Gastroesophageal sphincter (tissue), 4 donors: ENCODE data around the gene RNF141. TPM values are rescaled to one million over a fixed set of nuclear protein-coding genes. Genes with fewer than 3 reads are reported as not detected.

Experiments used
- ATAC-seq: fragments of 150-250 bp; one replicate; pipeline ENCODE4 v1.9.1; 2016; ENCODE audit warnings: mild to moderate bottlenecking, moderate library complexity
- H3K27ac ChIP-seq, 4 donors: fragments of 200-600 bp; sonication (generic) in 3 of 4; 1 replicate in 3 of 4; 2 replicates in 1 of 4; pipeline ENCODE4 v1.5.1; 2016 to 2019
- H3K27me3 ChIP-seq: fragments of 200-600 bp; sonication (generic); one replicate; pipeline ENCODE4 v1.5.1; 2019
- H3K36me3 ChIP-seq, 2 donors: fragments of 200-600 bp; sonication (generic); one replicate each; pipeline ENCODE4 v1.5.1; 2019; ENCODE audit warnings: control low read depth in 1 of 2
- H3K4me1 ChIP-seq, 3 donors: fragments of 200-600 bp; sonication (generic); 1 replicate in 2 of 3; 2 replicates in 1 of 3; pipeline ENCODE4 v1.5.1; 2016 to 2019; ENCODE audit warnings: control low read depth in 2 of 3
- H3K4me3 ChIP-seq, 2 donors: fragments of 200-600 bp; sonication (generic); one replicate each; pipeline ENCODE4 v1.5.1; 2019; ENCODE audit warnings: mild to moderate bottlenecking in 1 of 2, moderate library complexity in 1 of 2
- H3K9me3 ChIP-seq, 3 donors: fragments of 200-600 bp; sonication (generic); one replicate each; pipeline ENCODE4 v1.5.1; 2017 to 2019; ENCODE audit warnings: control low read depth in 2 of 3
- CTCF ChIP-seq, 4 experiments: fragments of 200-600 bp in 2 of 4; fragments of 450-650 bp in 2 of 4; sonication (generic) in 1 of 4; IDR thresholded peaks; one replicate each; pipeline ENCODE4 v1.5.1; 2017 to 2019; ENCODE audit warnings: antibody characterized with exemption in 4 of 4, mild to moderate bottlenecking in 2 of 4, moderate library complexity in 2 of 4
- EP300 ChIP-seq: sonication (generic); formaldehyde crosslinking; IDR thresholded peaks from one replicate; pipeline ENCODE4 v1.6.1; 2017; ENCODE audit warnings: antibody characterized with exemption, mild to moderate bottlenecking
- POLR2A ChIP-seq, 2 donors: fragments of 450-650 bp; IDR thresholded peaks; one replicate each; pipeline ENCODE4 v1.6.1; 2017; ENCODE audit warnings: antibody characterized with exemption in 2 of 2, mild to moderate bottlenecking in 2 of 2, moderate library complexity in 1 of 2
- POLR2AphosphoS5 ChIP-seq: sonication (generic); formaldehyde crosslinking; IDR thresholded peaks from one replicate; pipeline ENCODE4 v1.6.1; 2017; ENCODE audit warnings: antibody characterized with exemption
- WGBS, 2 donors: methylation state at CpG; one replicate each; pipeline ENCODE4 v1.1.5; 2018; ENCODE audit warnings: low coverage in 1 of 2; 5-methylcytosine and 5-hydroxymethylcytosine counted together
- total RNA-seq, 4 donors: library from RNA; depleted of rRNA; stranded (reverse); fragments of >200 nt; gene quantifications; one replicate each; pipeline ENCODE4 v1.1.0, GENCODE V29; 2016

Gene RNF141
- total RNA-seq, 4 donors from 2014 or later, result 28.4 to 44.8 (median 38.1) TPM

- H3K27ac ChIP-seq, result no peak overlapping the region
- no peak overlapping the region for H3K4me3 ChIP-seq
- peaks cover 0 to 5% of the 10 kb centered on the region in 2 donors for H3K36me3 ChIP-seq
- H3K9me3 ChIP-seq, result no peaks in the 10 kb centered on the region
- H3K4me1 ChIP-seq, result peaks cover 0 to 10% (median 0%) of the 10 kb centered on the region in 3 donors
- no peak for ATAC-seq
- H3K27me3 ChIP-seq, result no peaks in the 10 kb centered on the region
- no peak for TF ChIP-seq EP300
- TF ChIP-seq POLR2A (IDR thresholded peaks at IDR 0.05), result no peak
- TF ChIP-seq CTCF (IDR thresholded peaks at IDR 0.05), result no peak
- no peak for TF ChIP-seq POLR2AphosphoS5
- WGBS, 2 donors, result 70 to 89% methylated on average over 2 to 5 of the region's 16 CpGs
Measured at GRCh38 chr11:10478574-10479550, 62.1 kb downstream of the RNF141 start.

GRCh38 chr11:10478066-10478465, 62.9 kb downstream of the RNF141 start:
- H3K27ac ChIP-seq, result no peak overlapping the region
- 77 to 81% methylated on average over 2 to 3 of the region's 3 CpGs for WGBS, 2 donors

GRCh38 chr11:10477690-10478046, 63.3 kb downstream of the RNF141 start:
- H3K4me1 ChIP-seq, result peaks cover 0 to 10% (median 0%) of the 10 kb centered on the region in 3 donors
- ATAC-seq, result no peak
- no peak overlapping the region for H3K4me3 ChIP-seq
- H3K9me3 ChIP-seq, result no peaks in the 10 kb centered on the region
- H3K27me3 ChIP-seq, result no peaks in the 10 kb centered on the region
- no peak overlapping the region for H3K27ac ChIP-seq
- WGBS, 2 donors, result 97% methylated on average over 4 of the region's 8 CpGs; no CpG with 5 or more reads in 1 of the 2 donors
- TF ChIP-seq EP300 (no peak), CTCF (IDR thresholded peaks at IDR 0.05) (no peak), POLR2A (IDR thresholded peaks at IDR 0.05) (no peak), POLR2AphosphoS5 (no peak)
- H3K36me3 ChIP-seq, result peaks cover 0 to 5% of the 10 kb centered on the region in 2 donors

More at GRCh38 chr11:10478066-10478465, 62.9 kb downstream of the RNF141 start:
- TF ChIP-seq EP300 (no peak), POLR2A (IDR thresholded peaks at IDR 0.05) (no peak), POLR2AphosphoS5 (no peak), CTCF (IDR thresholded peaks at IDR 0.05) (no peak)
- no peak for ATAC-seq
- peaks cover 0 to 10% (median 0%) of the 10 kb centered on the region in 3 donors for H3K4me1 ChIP-seq
- H3K27me3 ChIP-seq, result no peaks in the 10 kb centered on the region
- peaks cover 0 to 5% of the 10 kb centered on the region in 2 donors for H3K36me3 ChIP-seq
- H3K4me3 ChIP-seq, result no peak overlapping the region
- H3K9me3 ChIP-seq, result no peaks in the 10 kb centered on the region

- 71 to 83% methylated on average over 3 to 4 of the region's 5 CpGs for WGBS, 2 donors
- Histone ChIP-seq H3K4me3 (no peak overlapping the region), H3K27ac (no peak overlapping the region), H3K4me1 (peaks cover 0 to 10% (median 0%) of the 10 kb centered on the region in 3 donors), H3K27me3 (no peaks in the 10 kb centered on the region), H3K36me3 (peaks cover 0 to 4% of the 10 kb centered on the region in 2 donors), H3K9me3 (no peaks in the 10 kb centered on the region)
- TF ChIP-seq POLR2AphosphoS5 (no peak), EP300 (no peak), CTCF (IDR thresholded peaks at IDR 0.05) (no peak), POLR2A (IDR thresholded peaks at IDR 0.05) (no peak)
- no peak for ATAC-seq
Measured at GRCh38 chr11:10476927-10477689, 63.9 kb downstream of the RNF141 start.
